Daoy (cell line): ENCODE measurements around the gene CRIP2. TPM values are rescaled to one million over a fixed set of nuclear protein-coding genes. Genes with fewer than 3 reads are reported as not detected.

Source experiments
- DNase-seq: peaks from one replicate; pipeline ENCODE4 v3.0.0-alpha.2; 2015; ENCODE audit warnings: low read depth
- total RNA-seq: library from RNA; depleted of rRNA; stranded (reverse); fragments of >200 nt; shearing (Covaris generic); gene quantifications from 2 replicates; pipeline ENCODE4 v1.2.3, GENCODE V29; 2014

CRIP2 gene
- total RNA-seq, 1 experiment from 2014 or later = 94.1 TPM

- peak; percentile 10 for DNase-seq
These were observed 24.0 kb downstream of the CRIP2 start for GRCh38 chr14:105498430-105499255.

GRCh38 chr14:105499256-105500035 is 24.8 kb downstream of the CRIP2 start:
- DNase-seq = peak; percentile 9

- no peak for DNase-seq
These were observed 25.6 kb downstream of the CRIP2 start for GRCh38 chr14:105500036-105500725.

GRCh38 chr14:105500726-105501101 is 26.1 kb downstream of the CRIP2 start:
- no peak for DNase-seq

GRCh38 chr14:105501504-105502291 is 27.1 kb downstream of the CRIP2 start:
- DNase-seq = no peak

- DNase-seq = no peak
These were observed 28.1 kb downstream of the CRIP2 start for GRCh38 chr14:105502446-105503295.

- DNase-seq = no peak
These were observed 28.6 kb downstream of the CRIP2 start for GRCh38 chr14:105503296-105503640.

- DNase-seq = peak; percentile 18
These were observed 29.5 kb downstream of the CRIP2 start for GRCh38 chr14:105503935-105504692.

- no peak for DNase-seq
These were observed 30.5 kb downstream of the CRIP2 start for GRCh38 chr14:105505101-105505500.

GRCh38 chr14:105507247-105507646 is 32.6 kb downstream of the CRIP2 start:
- DNase-seq = no peak

- no peak for DNase-seq
These were observed 33.4 kb downstream of the CRIP2 start for GRCh38 chr14:105508069-105508468.

GRCh38 chr14:105508601-105509000 is 34.0 kb downstream of the CRIP2 start:
- DNase-seq = no peak

GRCh38 chr14:105517096-105517495 is 42.5 kb downstream of the CRIP2 start:
- peak; percentile 40 for DNase-seq

- DNase-seq = no peak
These were observed 45.5 kb downstream of the CRIP2 start for GRCh38 chr14:105519946-105520698.

GRCh38 chr14:105525326-105525725 is 50.7 kb downstream of the CRIP2 start:
- no peak for DNase-seq

GRCh38 chr14:105525861-105526775 is 51.5 kb downstream of the CRIP2 start, which contains the start of gene TMEM121:
Gene TMEM121 (plus strand): TSS chr14:105526583. CDS start chr14:105528835, 2,252 bp downstream.
- DNase-seq = peak; percentile 44

- DNase-seq = no peak
These were observed 52.3 kb downstream of the CRIP2 start for GRCh38 chr14:105526776-105527380.
